ENCODE data around the gene PLAU.

Gene PLAU

GRCh38 chr10:73944356-73945100 is 33.6 kb downstream of the PLAU start:
- TF ChIP-seq TCF12 (IDR thresholded peaks at IDR 0.05; ENCODE audit: low read depth) (no peak), TAF1 (IDR thresholded peaks at IDR 0.05; ENCODE audit: low read depth) (no peak), TEAD4 (IDR thresholded peaks at IDR 0.05) (no peak), USF1 (IDR thresholded peaks at IDR 0.05) (no peak), CREB1 (IDR thresholded peaks at IDR 0.05; ENCODE audit: low read depth) (no peak), EP300 (IDR thresholded peaks at IDR 0.05; ENCODE audit: borderline replicate concordance) (no peak), CEBPB (IDR thresholded peaks at IDR 0.05) (no peak)
- TF ChIP-seq, protein P1, sequence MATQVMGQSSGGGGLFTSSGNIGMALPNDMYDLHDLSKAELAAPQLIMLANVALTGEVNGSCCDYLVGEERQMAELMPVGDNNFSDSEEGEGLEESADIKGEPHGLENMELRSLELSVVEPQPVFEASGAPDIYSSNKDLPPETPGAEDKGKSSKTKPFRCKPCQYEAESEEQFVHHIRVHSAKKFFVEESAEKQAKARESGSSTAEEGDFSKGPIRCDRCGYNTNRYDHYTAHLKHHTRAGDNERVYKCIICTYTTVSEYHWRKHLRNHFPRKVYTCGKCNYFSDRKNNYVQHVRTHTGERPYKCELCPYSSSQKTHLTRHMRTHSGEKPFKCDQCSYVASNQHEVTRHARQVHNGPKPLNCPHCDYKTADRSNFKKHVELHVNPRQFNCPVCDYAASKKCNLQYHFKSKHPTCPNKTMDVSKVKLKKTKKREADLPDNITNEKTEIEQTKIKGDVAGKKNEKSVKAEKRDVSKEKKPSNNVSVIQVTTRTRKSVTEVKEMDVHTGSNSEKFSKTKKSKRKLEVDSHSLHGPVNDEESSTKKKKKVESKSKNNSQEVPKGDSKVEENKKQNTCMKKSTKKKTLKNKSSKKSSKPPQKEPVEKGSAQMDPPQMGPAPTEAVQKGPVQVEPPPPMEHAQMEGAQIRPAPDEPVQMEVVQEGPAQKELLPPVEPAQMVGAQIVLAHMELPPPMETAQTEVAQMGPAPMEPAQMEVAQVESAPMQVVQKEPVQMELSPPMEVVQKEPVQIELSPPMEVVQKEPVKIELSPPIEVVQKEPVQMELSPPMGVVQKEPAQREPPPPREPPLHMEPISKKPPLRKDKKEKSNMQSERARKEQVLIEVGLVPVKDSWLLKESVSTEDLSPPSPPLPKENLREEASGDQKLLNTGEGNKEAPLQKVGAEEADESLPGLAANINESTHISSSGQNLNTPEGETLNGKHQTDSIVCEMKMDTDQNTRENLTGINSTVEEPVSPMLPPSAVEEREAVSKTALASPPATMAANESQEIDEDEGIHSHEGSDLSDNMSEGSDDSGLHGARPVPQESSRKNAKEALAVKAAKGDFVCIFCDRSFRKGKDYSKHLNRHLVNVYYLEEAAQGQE (IDR thresholded peaks at IDR 0.05; ENCODE audit: low read depth), result no peak

- TF ChIP-seq TEAD4 (IDR thresholded peaks at IDR 0.05) (no peak), RAD21 (IDR thresholded peaks at IDR 0.05; ENCODE audit: low read depth) (peak; percentile 33; the same call in 1 of the 2 replicates)
These were observed 35.6 kb downstream of the PLAU start for GRCh38 chr10:73946253-73947145.

DNA sequence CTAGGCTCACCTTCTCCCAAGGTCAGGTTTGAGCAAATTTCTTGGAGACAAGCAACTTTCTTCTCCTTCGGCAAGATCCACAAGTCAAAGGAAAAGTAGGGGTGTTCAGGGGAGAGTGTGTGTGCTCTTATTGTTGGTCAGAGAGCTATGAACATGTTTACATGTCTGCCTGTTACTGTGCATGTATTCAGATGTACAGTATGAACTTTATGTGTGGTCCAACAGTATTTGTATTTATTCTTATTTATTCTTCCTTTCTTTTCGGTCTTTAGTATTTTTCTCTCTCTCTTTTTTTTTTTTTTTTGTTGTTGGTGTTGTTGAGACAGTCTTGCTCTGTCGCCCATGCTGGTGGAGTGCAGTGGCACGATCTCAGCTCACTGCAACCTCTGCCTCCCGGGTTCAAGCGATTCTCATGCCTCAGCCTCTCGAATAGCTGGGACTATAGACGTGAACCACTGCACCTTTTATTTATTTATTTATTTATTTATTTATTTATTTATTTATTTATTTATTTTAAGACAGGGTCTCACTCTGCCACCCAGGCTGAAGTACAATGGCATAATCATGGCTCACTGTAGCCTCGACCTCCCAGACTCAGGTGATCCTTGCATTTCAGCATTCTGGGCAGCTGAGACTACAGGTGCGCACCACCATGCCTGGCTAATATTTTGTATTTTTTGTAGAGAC is 38.2 kb downstream of the PLAU start:
- TF ChIP-seq USF1 (IDR thresholded peaks at IDR 0.05) (no peak), TCF12 (IDR thresholded peaks at IDR 0.05; ENCODE audit: low read depth) (no peak), YY1 (IDR thresholded peaks at IDR 0.05; ENCODE audit: low read depth) (no peak), TAF1 (IDR thresholded peaks at IDR 0.05; ENCODE audit: low read depth) (no peak), NFIC (IDR thresholded peaks at IDR 0.05) (no peak), TEAD4 (IDR thresholded peaks at IDR 0.05) (no peak), FOXM1 (IDR thresholded peaks at IDR 0.05; ENCODE audit: borderline replicate concordance, low read depth) (no peak), RAD21 (IDR thresholded peaks at IDR 0.05; ENCODE audit: low read depth) (no peak), ZBTB7A (IDR thresholded peaks at IDR 0.05; ENCODE audit: low read depth) (no peak), EGR1 (IDR thresholded peaks at IDR 0.05) (no peak), CREB1 (IDR thresholded peaks at IDR 0.05; ENCODE audit: low read depth) (no peak), CEBPB (IDR thresholded peaks at IDR 0.05) (no peak), EP300 (IDR thresholded peaks at IDR 0.05; ENCODE audit: borderline replicate concordance) (no peak)
- TF ChIP-seq, protein P2, sequence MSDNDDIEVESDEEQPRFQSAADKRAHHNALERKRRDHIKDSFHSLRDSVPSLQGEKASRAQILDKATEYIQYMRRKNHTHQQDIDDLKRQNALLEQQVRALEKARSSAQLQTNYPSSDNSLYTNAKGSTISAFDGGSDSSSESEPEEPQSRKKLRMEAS (IDR thresholded peaks at IDR 0.05), result no peak
- TF ChIP-seq, protein P1 (IDR thresholded peaks at IDR 0.05; ENCODE audit: low read depth), result no peak

DNA sequence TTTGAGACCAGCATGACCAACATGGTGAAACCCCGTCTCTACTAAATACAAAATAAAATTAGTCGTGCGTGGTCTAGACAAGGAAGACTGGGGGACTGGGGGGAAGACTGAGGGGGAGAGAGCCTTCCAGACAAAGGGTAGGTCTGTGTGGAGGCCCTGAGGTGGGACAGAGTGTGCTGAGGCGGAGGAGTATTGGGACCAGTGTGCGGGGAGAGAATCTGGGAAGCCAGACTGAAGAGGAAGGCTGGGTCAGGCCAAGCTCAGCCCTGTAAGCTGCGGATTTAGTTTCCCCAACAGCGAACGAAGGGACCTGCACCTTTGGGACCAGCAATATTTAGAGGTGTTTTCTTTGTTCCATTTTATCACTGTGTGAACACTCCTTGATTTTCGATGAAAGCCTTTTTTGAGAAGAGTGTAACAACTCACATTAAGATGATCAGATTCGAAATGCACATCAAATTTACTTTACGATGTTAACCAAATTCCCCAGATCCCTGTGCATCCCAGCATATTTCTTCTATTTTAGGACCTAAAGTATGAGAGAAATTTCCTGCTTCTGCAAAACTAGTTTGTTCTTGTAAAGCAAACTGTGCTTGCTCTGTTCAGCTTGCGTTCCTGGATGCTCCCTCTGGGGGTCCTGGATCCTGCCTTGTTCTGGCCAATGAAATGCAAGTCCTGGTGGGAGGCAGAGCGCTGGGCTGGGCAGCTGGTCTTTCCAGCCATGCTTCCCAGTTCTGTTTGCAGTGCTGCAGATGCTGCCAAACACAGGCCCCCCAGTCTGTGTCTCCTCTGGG is 39.4 kb downstream of the PLAU start:
- TF ChIP-seq TEAD4 (IDR thresholded peaks at IDR 0.05), result no peak
- no peak for TF ChIP-seq EGR1 (IDR thresholded peaks at IDR 0.05)
- TF ChIP-seq TAF1 (IDR thresholded peaks at IDR 0.05; ENCODE audit: low read depth), result no peak
- TF ChIP-seq YY1 (IDR thresholded peaks at IDR 0.05; ENCODE audit: low read depth), result no peak
- TF ChIP-seq USF1 (IDR thresholded peaks at IDR 0.05), result no peak
- no peak for TF ChIP-seq EP300 (IDR thresholded peaks at IDR 0.05; ENCODE audit: borderline replicate concordance)
- TF ChIP-seq, protein P2 (IDR thresholded peaks at IDR 0.05), result no peak
- no peak for TF ChIP-seq ZBTB7A (IDR thresholded peaks at IDR 0.05; ENCODE audit: low read depth)
- no peak for TF ChIP-seq FOXM1 (IDR thresholded peaks at IDR 0.05; ENCODE audit: borderline replicate concordance, low read depth)

Measured in Ishikawa (cell line).